ENCODE results near the gene UROD. TPM values are rescaled to one million over a fixed set of nuclear protein-coding genes. Genes with fewer than 3 reads are reported as not detected.
"Not testable (repeated sequence)": the region's sequence is repeated elsewhere in the genome, so short reads cannot be mapped to it uniquely, and the experiment has no call there.

Gene UROD
- total RNA-seq, 1 donor from 2014 or later, result 96.1 TPM

DNA sequence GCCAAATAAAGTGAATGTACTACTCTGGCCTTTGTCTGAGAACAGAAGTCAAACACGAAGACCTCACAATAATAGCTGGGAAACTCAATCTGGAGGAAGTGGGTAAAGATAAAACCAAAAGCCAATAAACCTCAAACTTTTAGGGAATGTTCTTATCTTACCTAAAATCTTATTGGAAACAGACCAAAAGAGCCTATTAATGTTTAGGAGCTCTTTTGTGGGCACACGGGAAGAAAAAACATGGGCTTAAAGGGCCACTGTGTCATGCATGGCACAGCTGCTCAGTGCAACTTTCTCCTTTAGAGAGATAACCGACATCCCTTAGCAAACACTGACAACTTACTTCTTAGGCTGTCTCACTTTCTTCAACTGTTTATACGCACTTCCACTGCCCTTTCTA lies 41.7 kb upstream of the UROD start:
- FAIRE-seq, result no peak
- no peaks in the 10 kb centered on the region for H3K27me3 Mint-ChIP-seq (ENCODE audit: low read depth, unreplicated experiment)
- TF ChIP-seq, protein P1, sequence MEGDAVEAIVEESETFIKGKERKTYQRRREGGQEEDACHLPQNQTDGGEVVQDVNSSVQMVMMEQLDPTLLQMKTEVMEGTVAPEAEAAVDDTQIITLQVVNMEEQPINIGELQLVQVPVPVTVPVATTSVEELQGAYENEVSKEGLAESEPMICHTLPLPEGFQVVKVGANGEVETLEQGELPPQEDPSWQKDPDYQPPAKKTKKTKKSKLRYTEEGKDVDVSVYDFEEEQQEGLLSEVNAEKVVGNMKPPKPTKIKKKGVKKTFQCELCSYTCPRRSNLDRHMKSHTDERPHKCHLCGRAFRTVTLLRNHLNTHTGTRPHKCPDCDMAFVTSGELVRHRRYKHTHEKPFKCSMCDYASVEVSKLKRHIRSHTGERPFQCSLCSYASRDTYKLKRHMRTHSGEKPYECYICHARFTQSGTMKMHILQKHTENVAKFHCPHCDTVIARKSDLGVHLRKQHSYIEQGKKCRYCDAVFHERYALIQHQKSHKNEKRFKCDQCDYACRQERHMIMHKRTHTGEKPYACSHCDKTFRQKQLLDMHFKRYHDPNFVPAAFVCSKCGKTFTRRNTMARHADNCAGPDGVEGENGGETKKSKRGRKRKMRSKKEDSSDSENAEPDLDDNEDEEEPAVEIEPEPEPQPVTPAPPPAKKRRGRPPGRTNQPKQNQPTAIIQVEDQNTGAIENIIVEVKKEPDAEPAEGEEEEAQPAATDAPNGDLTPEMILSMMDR (IDR thresholded peaks at IDR 0.05; ENCODE audit: insufficient read depth, low read depth, low read length), result no peak
- TF ChIP-seq EZH2 (IDR thresholded peaks at IDR 0.05; ENCODE audit: insufficient read depth, low read length), result no peak
- Histone ChIP-seq H3K4me2 (ENCODE audit: low read length) (peak overlapping the region; percentile 65), H3K9ac (ENCODE audit: low read length) (no peak overlapping the region), H3K36me3 (ENCODE audit: insufficient read depth, low read length) (no peaks in the 10 kb centered on the region), H3K4me3 (ENCODE audit: insufficient read depth, low read depth, low read length) (no peak overlapping the region), H3K4me1 (ENCODE audit: insufficient read depth, low read length) (peaks cover 20% of the 10 kb centered on the region), H3K9me3 (ENCODE audit: insufficient read depth, low read depth, low read length) (no peaks in the 10 kb centered on the region), H2AFZ (ENCODE audit: low read depth, low read length) (no peak overlapping the region), H3K27ac (ENCODE audit: low read depth, low read length) (peak overlapping the region; percentile 32), H3K79me2 (ENCODE audit: insufficient read depth, low read length) (no peaks in the 10 kb centered on the region), H4K20me1 (ENCODE audit: insufficient read depth, low read length) (peaks cover 5% of the 10 kb centered on the region), H3K27me3 (ENCODE audit: insufficient read depth, low read length) (no peaks in the 10 kb centered on the region)
- H3K36me3 Mint-ChIP-seq (ENCODE audit: low read depth, unreplicated experiment), result no peaks in the 10 kb centered on the region
- H3K9me3 Mint-ChIP-seq (ENCODE audit: unreplicated experiment), result no peaks in the 10 kb centered on the region
- peak; percentile 83 for DNase-seq (ENCODE audit: low read depth)
- no peak overlapping the region for H3K4me3 Mint-ChIP-seq (ENCODE audit: unreplicated experiment)
- H3K4me1 Mint-ChIP-seq (ENCODE audit: low read depth, unreplicated experiment), result peaks cover 9% of the 10 kb centered on the region
- H3K27ac Mint-ChIP-seq (ENCODE audit: unreplicated experiment), result no peak overlapping the region

DNA sequence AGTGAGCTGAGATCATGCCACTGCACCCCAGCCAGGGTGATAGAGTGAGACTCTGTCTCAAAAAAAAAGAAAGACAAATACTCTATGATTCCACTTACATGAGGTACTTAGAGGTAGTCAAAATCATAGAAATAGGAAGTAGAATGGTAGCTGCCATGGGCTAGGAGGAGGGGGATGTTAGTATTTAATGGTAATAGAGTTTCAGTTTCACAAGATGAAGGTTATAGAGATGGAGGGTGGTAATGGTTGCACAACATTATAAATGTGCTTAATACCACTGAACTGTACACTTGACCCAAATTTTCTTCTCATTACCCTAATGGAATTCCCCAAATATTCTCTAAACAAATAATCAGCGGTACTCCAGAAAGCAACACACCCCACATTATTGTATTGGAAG lies 38.4 kb upstream of the UROD start:
- Mint-ChIP-seq H3K4me1 (ENCODE audit: low read depth, unreplicated experiment) (peaks cover 9% of the 10 kb centered on the region), H3K27me3 (ENCODE audit: low read depth, unreplicated experiment) (no peaks in the 10 kb centered on the region), H3K4me3 (ENCODE audit: unreplicated experiment) (no peak overlapping the region), H3K36me3 (ENCODE audit: low read depth, unreplicated experiment) (peaks cover 13% of the 10 kb centered on the region), H3K27ac (ENCODE audit: unreplicated experiment) (no peak overlapping the region), H3K9me3 (ENCODE audit: unreplicated experiment) (no peaks in the 10 kb centered on the region)
- Histone ChIP-seq H3K9ac (ENCODE audit: low read length) (no peak overlapping the region), H3K4me2 (ENCODE audit: low read length) (no peak overlapping the region), H3K79me2 (ENCODE audit: insufficient read depth, low read length) (no peaks in the 10 kb centered on the region), H3K27ac (ENCODE audit: low read depth, low read length) (no peak overlapping the region), H3K27me3 (ENCODE audit: insufficient read depth, low read length) (no peaks in the 10 kb centered on the region), H4K20me1 (ENCODE audit: insufficient read depth, low read length) (peaks cover 5% of the 10 kb centered on the region), H2AFZ (ENCODE audit: low read depth, low read length) (no peak overlapping the region), H3K4me3 (ENCODE audit: insufficient read depth, low read depth, low read length) (no peak overlapping the region), H3K9me3 (ENCODE audit: insufficient read depth, low read depth, low read length) (no peaks in the 10 kb centered on the region), H3K4me1 (ENCODE audit: insufficient read depth, low read length) (peaks cover 14% of the 10 kb centered on the region), H3K36me3 (ENCODE audit: insufficient read depth, low read length) (peaks cover 16% of the 10 kb centered on the region)
- FAIRE-seq (no peak), DNase-seq (ENCODE audit: low read depth) (no peak)
- TF ChIP-seq, protein P1 (IDR thresholded peaks at IDR 0.05; ENCODE audit: insufficient read depth, low read depth, low read length), result no peak
- TF ChIP-seq EZH2 (IDR thresholded peaks at IDR 0.05; ENCODE audit: insufficient read depth, low read length), result no peak

DNA sequence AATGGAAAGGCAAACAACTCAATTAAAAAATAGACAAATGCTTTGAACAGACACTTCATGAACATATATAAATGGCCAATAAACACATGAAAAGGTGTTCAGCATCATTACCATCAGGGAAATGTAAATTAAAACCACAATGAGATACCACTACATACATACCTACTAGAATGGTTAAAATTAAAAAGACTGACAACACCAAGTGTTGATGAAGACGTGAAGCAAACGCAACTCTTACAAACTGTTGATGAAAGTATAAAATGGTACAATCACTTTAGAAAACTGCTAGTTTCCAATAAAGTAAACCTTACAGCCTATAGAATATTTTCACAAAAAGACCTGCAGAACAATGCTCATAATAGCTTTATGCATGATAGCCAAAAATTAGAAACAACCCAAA lies 35.8 kb upstream of the UROD start:
- H3K27ac Mint-ChIP-seq (ENCODE audit: unreplicated experiment), result no peak overlapping the region
- H3K9me3 Mint-ChIP-seq (ENCODE audit: unreplicated experiment), result no peaks in the 10 kb centered on the region
- no peak for DNase-seq (ENCODE audit: low read depth)
- no peaks in the 10 kb centered on the region for H3K79me2 ChIP-seq (ENCODE audit: insufficient read depth, low read length)
- no peaks in the 10 kb centered on the region for H3K27me3 Mint-ChIP-seq (ENCODE audit: low read depth, unreplicated experiment)
- no peaks in the 10 kb centered on the region for H3K27me3 ChIP-seq (ENCODE audit: insufficient read depth, low read length)
- no peak overlapping the region for H3K4me3 Mint-ChIP-seq (ENCODE audit: unreplicated experiment)
- H3K4me3 ChIP-seq (ENCODE audit: insufficient read depth, low read depth, low read length), result no peak overlapping the region
- H3K27ac ChIP-seq (ENCODE audit: low read depth, low read length), result no peak overlapping the region
- H3K4me1 Mint-ChIP-seq (ENCODE audit: low read depth, unreplicated experiment), result no peaks in the 10 kb centered on the region
- no peaks in the 10 kb centered on the region for H3K9me3 ChIP-seq (ENCODE audit: insufficient read depth, low read depth, low read length)
- TF ChIP-seq EZH2 (IDR thresholded peaks at IDR 0.05; ENCODE audit: insufficient read depth, low read length), result no peak
- TF ChIP-seq, protein P1 (IDR thresholded peaks at IDR 0.05; ENCODE audit: insufficient read depth, low read depth, low read length), result no peak
- peaks cover 27% of the 10 kb centered on the region for H3K36me3 ChIP-seq (ENCODE audit: insufficient read depth, low read length)
- H3K4me2 ChIP-seq (ENCODE audit: low read length), result no peak overlapping the region
- H3K9ac ChIP-seq (ENCODE audit: low read length), result no peak overlapping the region
- no peak overlapping the region for H2AFZ ChIP-seq (ENCODE audit: low read depth, low read length)
- no peaks in the 10 kb centered on the region for H3K4me1 ChIP-seq (ENCODE audit: insufficient read depth, low read length)
- peaks cover 13% of the 10 kb centered on the region for H3K36me3 Mint-ChIP-seq (ENCODE audit: low read depth, unreplicated experiment)
- peaks cover 4% of the 10 kb centered on the region for H4K20me1 ChIP-seq (ENCODE audit: insufficient read depth, low read length)
- FAIRE-seq, result no peak

DNA sequence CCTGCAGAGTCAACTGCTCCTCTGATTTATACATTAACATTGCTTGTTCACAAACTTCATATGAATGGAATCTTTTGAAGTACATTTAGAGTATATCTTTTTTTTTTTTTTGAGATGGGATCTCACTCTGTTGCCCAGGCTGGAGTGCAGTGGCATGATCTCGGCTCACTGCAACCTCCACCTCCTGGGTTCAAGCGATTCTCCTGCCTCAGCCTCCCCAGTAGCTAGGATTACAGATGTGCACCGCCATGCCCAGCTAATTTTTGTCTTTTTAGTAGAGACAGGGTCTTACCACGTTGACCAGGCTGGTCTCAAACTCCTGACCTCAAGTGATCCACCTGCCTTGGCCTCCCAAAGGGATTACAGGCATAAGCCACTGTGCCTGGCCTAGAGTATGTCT lies 34.7 kb upstream of the UROD start:
- not testable (repeated sequence) for H3K27me3 Mint-ChIP-seq (ENCODE audit: low read depth, unreplicated experiment); H3K9me3 Mint-ChIP-seq (ENCODE audit: unreplicated experiment); H3K4me1 ChIP-seq (ENCODE audit: insufficient read depth, low read length); FAIRE-seq; H3K27ac Mint-ChIP-seq (ENCODE audit: unreplicated experiment); H2AFZ ChIP-seq (ENCODE audit: low read depth, low read length); H3K9me3 ChIP-seq (ENCODE audit: insufficient read depth, low read depth, low read length); H3K27ac ChIP-seq (ENCODE audit: low read depth, low read length); H3K4me3 ChIP-seq (ENCODE audit: insufficient read depth, low read depth, low read length); H3K4me3 Mint-ChIP-seq (ENCODE audit: unreplicated experiment); H3K4me2 ChIP-seq (ENCODE audit: low read length); DNase-seq (ENCODE audit: low read depth); H3K9ac ChIP-seq (ENCODE audit: low read length); H3K4me1 Mint-ChIP-seq (ENCODE audit: low read depth, unreplicated experiment); H4K20me1 ChIP-seq (ENCODE audit: insufficient read depth, low read length); H3K27me3 ChIP-seq (ENCODE audit: insufficient read depth, low read length); H3K79me2 ChIP-seq (ENCODE audit: insufficient read depth, low read length)
- peaks cover 27% of the 10 kb centered on the region for H3K36me3 ChIP-seq (ENCODE audit: insufficient read depth, low read length)
- peaks cover 13% of the 10 kb centered on the region for H3K36me3 Mint-ChIP-seq (ENCODE audit: low read depth, unreplicated experiment)
